ENCODE data around the gene RPL19. TPM values are rescaled to one million over a fixed set of nuclear protein-coding genes. Genes with fewer than 3 reads are reported as not detected.
"Not testable (repeated sequence)": the region's sequence is repeated elsewhere in the genome, so short reads cannot be mapped to it uniquely, and the experiment has no call there.

Gene RPL19
- total and polyA plus RNA-seq, 8 donors = 925 to 1,714 (median 1,229) TPM

GRCh38 chr17:39244016-39244599 lies 44.0 kb downstream of the RPL19 start:
- H3K27ac ChIP-seq = no peak overlapping the region
- peak in 1 of 4 donors; percentile 11 for ATAC-seq
- 36 to 43% methylated on average over 11 of the region's 11 CpGs for WGBS, 2 donors

GRCh38 chr17:39244600-39245570 lies 44.8 kb downstream of the RPL19 start:
- 43 to 44% methylated on average over 6 of the region's 6 CpGs for WGBS, 2 donors
- Histone ChIP-seq H3K4me1 (no peaks in the 10 kb centered on the region), H3K27me3 (no peaks in the 10 kb centered on the region), H3K4me3 (no peak overlapping the region), H3K27ac (no peak overlapping the region), H3K9me3 (no peaks in the 10 kb centered on the region), H3K36me3 (no peaks in the 10 kb centered on the region)
- ATAC-seq = peak; percentile 81 to 98 (median 96)
- intact Hi-C loops (cut with DNase I) = no loop called here
- no peak for FAIRE-seq
- peak; percentile 60 to 94 (median 86) for DNase-seq
- peak; percentile 87 to 96 (median 94) for TF ChIP-seq CTCF (IDR thresholded peaks at IDR 0.05)

More at GRCh38 chr17:39244016-39244599, 44.0 kb downstream of the RPL19 start:
- H3K36me3 ChIP-seq = no peaks in the 10 kb centered on the region
- no peaks in the 10 kb centered on the region for H3K9me3 ChIP-seq
- FAIRE-seq = no peak
- H3K4me3 ChIP-seq = no peak overlapping the region
- H3K4me1 ChIP-seq = no peaks in the 10 kb centered on the region
- no peak for TF ChIP-seq CTCF (IDR thresholded peaks at IDR 0.05)
- no peaks in the 10 kb centered on the region for H3K27me3 ChIP-seq
- DNase-seq = peak in 1 of 6 donors; percentile 73
- intact Hi-C loops (cut with DNase I) = no loop called here

GRCh38 chr17:39246274-39246673 lies 46.2 kb downstream of the RPL19 start:
- no peak for ATAC-seq
- Histone ChIP-seq H3K9me3 (no peaks in the 10 kb centered on the region), H3K4me1 (no peaks in the 10 kb centered on the region), H3K27ac (no peak overlapping the region), H3K4me3 (no peak overlapping the region), H3K27me3 (no peaks in the 10 kb centered on the region), H3K36me3 (no peaks in the 10 kb centered on the region)
- DNase-seq = no peak
- WGBS, 2 donors = 30 to 33% methylated on average over 3 of the region's 3 CpGs
- no peak for TF ChIP-seq CTCF (IDR thresholded peaks at IDR 0.05)
- FAIRE-seq = no peak
- intact Hi-C loops (cut with DNase I) = no loop called here

GRCh38 chr17:39250076-39250475 lies 50.0 kb downstream of the RPL19 start:
- H3K27ac ChIP-seq; DNase-seq; H3K4me1 ChIP-seq; H3K27me3 ChIP-seq; H3K9me3 ChIP-seq; intact Hi-C loops (cut with DNase I); H3K4me3 ChIP-seq; FAIRE-seq; ATAC-seq: not testable (repeated sequence)
- 93 to 95% methylated on average over 12 of the region's 12 CpGs for WGBS, 2 donors
- H3K36me3 ChIP-seq = peaks cover 0 to 14% (median 0%) of the 10 kb centered on the region in 3 donors

- peaks cover 0 to 14% (median 0%) of the 10 kb centered on the region in 3 donors for H3K36me3 ChIP-seq
- no peak overlapping the region for H3K27ac ChIP-seq
- ATAC-seq = no peak
- no peaks in the 10 kb centered on the region for H3K9me3 ChIP-seq
- no peak for DNase-seq
- TF ChIP-seq CTCF (IDR thresholded peaks at IDR 0.05) = no peak
- WGBS, 2 donors = 61 to 66% methylated on average over 1 of the region's 1 CpG
- no peaks in the 10 kb centered on the region for H3K27me3 ChIP-seq
- H3K4me1 ChIP-seq = no peaks in the 10 kb centered on the region
- no peak overlapping the region for H3K4me3 ChIP-seq
- intact Hi-C loops (cut with DNase I) = no loop called here
- FAIRE-seq = no peak
Measured at GRCh38 chr17:39251997-39252396, 51.9 kb downstream of the RPL19 start.
